NCI-H1092 (cell line): ENCODE results near the gene IZUMO2.
"Not testable (repeated sequence)": the region's sequence is repeated elsewhere in the genome, so short reads cannot be mapped to it uniquely, and the experiment has no call there.

Source experiments
- DNase-seq: peaks from one replicate; lab custom pipeline; 2025; lab: John Stamatoyannopoulos, UW

The IZUMO2 gene

GRCh38 chr19:50184196-50184595 lies 21.1 kb upstream of the IZUMO2 start:
- no peak for DNase-seq

DNA sequence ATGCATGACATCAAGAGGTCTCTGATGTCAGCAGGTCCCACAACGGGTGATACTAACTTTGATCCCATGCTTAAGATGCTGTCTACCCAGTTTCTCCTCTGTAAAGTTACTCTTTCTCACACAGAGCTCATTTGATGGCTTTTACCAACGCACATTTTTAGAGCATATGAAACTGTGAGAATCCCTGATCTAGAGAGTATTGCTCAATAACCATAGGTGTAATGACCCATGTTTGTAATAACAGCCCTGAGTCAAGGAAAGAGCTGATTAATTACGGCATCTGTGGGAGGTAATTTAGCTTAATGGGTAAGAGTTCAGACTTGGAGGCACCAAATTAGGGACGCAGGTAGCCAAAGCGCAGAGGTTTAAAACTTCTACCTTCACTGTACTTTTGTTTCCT lies 18.0 kb upstream of the IZUMO2 start:
- no peak for DNase-seq

GRCh38 chr19:50178859-50179537 lies 15.9 kb upstream of the IZUMO2 start:
- no peak for DNase-seq

DNA sequence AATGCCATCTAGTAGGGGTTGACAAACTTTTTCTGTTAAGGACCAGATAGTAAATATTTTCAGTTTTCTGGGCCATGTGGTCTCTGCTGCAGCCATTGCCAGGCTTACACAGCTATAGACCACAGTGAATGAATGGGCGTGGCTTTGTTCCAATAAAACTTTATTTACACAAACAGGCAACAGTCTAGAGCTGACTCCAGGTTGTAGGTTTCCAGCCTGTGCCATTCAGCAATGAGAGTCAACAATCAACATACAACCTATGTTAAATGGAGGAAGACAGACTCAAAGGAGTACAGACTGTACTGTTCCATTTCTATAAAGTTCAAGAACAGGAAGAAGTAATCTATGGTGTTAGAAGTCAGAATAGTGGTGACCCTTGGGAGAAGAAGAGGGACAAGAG lies 15.2 kb upstream of the IZUMO2 start:
- no peak for DNase-seq

- no peak for DNase-seq
Measured at GRCh38 chr19:50176775-50177174, 13.7 kb upstream of the IZUMO2 start.

DNA sequence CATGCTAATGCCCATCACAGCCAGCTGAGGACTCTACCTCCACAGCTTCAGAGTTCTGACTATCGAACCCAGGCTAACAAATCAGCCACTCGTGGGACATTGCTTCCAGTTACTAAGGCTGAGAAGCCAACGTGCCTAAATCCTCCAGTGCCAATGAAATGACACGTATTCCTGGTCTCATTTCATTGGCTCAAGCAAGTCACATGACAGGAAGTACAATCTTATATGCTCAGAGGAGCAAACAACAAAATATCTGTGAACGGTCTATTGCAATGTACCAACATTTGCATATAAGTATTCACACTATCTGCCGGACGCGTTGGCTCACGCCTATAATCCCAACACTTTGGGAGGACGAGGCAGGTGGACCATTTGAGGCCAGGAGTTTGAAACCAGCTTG lies 12.8 kb upstream of the IZUMO2 start:
- DNase-seq, result no peak

- no peak for DNase-seq
Measured at GRCh38 chr19:50174100-50174793, 11.2 kb upstream of the IZUMO2 start.

DNA sequence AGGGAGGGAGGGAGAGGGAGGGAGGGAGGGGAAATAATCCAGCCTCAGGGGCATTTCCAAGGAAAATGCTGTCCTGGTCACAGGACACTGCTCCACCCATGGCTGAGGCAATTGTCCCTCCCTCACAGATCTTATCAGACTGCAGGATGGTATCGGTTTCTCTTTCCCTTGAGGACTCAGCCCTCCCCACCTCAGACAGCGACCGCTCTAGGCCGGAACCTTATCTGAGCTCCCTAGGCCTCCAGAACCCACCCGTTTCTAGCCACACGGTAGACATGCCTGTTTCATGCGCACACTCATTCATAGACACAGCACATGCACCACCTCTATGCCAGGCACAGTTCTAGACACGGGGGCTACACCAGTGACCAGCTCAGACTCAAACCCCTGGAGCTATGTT lies 10.0 kb upstream of the IZUMO2 start:
- no peak for DNase-seq

GRCh38 chr19:50172726-50173125 lies 9.6 kb upstream of the IZUMO2 start:
- DNase-seq, result no peak

- no peak for DNase-seq
Measured at GRCh38 chr19:50171752-50172151, 8.7 kb upstream of the IZUMO2 start.

DNA sequence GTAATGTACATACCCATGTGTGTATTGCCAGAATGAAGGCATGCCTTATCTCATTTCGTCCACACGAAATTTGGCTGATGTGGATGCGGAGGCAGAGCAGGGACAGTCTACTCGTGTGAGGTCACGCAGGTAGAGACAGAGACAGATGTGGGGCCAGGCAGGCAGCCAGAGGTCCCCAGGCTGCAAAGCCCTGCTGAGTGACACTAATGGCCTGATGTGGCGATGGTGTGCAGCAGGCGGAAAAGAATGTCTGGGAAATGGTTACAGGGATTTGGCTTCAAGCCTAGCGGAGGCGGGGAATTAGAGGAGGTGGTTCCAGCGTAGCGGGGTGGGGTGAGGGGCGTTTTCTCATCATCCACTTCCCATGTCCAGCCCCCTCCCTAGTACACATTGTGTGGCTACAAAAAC lies 4.2 kb upstream of the IZUMO2 start:
- DNase-seq, result no peak

DNA sequence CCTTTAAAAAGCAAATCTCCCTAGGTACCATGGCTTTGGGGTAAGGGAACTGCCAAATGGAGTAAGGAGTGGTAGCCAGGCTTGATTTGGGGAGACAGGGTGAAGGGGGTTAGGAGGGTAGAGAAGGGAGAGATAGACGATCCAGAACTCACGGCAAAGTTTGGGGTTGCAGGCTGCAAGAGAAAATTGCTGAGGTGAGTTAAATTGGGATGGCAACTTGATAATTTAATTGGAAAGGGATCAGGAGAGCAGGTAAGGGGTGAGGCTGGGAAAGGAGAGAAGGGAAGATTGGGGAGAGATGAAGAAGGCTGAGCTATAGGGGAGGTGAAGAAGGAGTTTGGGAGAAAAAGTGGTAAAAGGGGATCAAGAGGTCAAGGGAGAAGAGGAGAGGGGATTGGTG lies 4.0 kb downstream of the IZUMO2 start:
- no peak for DNase-seq

DNA sequence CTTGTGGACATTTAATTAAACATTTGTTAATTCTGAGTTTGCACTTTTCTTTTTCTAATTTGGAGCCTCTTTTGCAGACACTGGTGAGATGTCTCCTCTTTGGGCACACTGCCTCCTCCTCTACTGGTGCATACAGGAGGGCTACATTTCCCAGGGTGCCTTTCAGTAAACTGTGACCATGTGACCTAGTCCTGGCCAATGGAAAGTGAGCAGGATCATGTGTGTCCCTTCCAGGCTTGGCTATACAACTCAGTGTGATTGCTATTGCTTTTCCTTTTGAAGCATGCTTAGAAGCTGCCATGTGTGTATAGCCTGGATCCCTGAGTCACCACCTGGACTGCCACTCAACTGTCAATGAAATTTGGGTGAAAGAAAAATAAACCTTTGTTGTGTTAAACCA lies 4.5 kb downstream of the IZUMO2 start:
- no peak for DNase-seq

DNA sequence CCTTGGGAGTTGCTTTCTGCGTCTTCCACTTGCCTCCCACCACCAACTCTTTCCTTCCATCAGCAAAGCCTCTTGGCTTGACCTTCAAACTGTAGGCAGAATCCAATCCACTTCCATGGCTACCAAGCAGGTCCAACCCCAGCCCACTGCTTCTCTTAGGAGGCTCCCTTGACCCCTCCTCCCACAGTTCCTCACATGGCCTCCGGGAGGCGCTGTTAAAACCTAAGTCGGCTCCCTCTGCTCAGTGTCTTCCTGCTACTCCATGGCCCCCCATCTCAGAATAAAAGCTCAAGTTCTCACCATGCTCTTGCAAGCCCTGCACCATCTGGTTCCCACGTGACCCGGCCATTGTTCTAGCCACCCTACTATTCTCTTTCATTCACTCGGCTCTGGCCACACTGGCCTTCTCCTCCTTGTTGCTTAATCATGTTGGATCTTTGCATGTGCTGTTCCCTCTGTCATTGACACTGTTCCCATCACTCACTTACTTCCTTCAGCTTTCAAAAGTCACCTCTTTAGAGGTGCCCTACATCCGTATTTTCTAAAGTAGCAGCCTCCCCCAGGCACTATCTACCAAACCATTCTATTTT lies 7.5 kb downstream of the IZUMO2 start:
- no peak for DNase-seq

DNA sequence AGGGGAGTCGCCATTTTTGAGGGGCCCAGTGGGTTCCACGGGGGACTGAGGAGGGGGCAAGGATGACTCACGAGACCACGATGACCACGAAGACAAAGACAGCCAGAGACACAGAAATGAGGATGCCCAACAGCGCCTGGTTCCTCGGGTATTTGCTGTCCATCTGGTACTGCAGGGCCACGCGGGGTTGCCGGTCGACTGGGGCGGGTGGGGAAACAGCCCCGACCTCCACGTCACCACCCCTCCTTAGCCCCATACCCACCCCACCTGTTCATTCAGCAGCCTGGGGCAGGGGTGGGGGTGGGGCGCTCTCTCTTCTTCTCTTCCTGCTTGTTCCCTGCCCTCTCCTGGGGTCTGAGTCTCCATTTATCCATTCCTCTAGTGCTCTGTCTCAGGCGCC lies 8.6 kb downstream of the IZUMO2 start:
- no peak for DNase-seq

- no peak for DNase-seq
Measured at GRCh38 chr19:50152578-50152977, 10.5 kb downstream of the IZUMO2 start.

DNA sequence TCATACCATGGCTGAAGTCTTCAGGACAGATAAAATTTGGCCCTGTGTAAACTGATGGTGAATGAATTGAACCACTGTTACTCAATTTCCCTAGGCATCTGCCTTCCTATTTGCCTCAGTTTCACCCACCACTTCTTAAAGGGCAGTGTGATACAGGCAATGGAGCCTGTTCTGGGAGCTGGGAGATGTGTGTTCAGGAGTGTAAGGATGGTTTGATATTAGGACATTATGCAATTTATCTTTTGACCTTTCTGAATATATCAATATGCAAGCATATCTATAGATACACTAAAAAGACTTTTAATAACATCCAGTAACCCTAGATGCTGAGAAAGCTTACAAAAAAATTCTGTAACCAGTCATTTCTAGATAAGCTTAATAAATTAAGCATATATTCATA lies 14.6 kb downstream of the IZUMO2 start:
- no peak for DNase-seq

DNA sequence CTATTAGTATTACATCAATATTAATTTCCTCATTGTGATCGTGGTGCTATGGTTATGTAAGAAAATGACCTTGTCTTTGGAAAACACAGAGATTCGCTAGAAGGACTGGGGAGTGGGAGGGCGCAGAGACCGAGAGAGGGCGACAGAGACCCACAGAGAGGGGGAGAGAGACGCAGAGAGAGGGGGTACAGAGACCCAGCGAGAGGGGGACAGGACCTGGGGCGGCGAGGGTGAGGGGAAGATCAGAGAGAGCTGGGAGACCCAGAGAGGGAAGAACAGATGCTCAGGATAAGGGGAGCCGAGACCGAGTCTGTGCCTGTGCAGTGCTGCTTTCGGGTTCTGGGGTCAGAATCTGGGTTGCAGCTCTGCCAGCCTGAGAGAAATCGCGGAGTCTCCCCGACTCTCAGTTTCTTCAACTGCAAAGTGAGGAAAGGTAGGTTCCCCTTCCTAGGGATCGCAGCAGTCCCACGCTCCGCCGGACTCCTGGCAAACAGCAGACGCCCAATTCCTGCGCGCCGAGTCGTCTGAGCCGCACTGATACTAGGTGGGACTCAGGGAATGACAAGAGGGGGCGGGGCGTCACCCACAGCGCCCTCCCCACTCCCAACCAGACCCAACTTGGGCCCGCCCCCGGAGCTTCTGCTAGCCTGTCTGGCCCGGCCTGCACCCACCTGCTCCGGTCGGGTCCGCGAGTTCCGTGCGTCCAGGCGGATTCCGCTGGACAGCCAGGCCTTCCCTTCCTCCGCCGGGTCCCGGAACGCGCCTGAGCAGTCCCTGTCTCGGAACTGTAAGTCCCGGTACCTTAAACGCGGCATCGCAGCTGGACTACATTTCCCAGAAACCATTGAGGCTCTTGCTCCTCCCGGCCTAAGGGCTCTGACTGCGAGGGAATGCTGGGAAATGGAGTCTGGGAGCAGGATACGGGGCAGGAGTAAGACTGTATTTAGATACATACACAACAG lies 15.3 kb downstream of the IZUMO2 start:
- peak; percentile 45 for DNase-seq

DNA sequence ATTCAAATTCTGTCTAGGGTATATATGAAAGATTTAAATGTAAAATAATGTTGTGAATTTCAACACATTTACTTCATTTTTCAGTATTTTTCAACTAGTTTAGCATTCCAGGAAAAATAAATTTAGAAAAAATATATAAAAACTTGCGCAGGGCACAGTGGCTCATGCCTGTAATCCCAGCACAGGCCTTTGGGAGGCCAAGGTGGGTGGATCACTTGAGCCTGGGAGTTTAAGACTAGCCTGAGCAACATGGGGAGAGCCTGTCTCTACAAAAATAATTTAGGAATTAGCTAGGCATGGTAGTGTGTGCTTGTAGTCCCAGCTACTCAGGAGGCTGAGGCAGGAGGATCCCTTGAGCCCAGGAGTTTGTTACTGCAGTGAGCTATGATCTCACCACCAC lies 21.2 kb downstream of the IZUMO2 start:
- not testable (repeated sequence) for DNase-seq

DNA sequence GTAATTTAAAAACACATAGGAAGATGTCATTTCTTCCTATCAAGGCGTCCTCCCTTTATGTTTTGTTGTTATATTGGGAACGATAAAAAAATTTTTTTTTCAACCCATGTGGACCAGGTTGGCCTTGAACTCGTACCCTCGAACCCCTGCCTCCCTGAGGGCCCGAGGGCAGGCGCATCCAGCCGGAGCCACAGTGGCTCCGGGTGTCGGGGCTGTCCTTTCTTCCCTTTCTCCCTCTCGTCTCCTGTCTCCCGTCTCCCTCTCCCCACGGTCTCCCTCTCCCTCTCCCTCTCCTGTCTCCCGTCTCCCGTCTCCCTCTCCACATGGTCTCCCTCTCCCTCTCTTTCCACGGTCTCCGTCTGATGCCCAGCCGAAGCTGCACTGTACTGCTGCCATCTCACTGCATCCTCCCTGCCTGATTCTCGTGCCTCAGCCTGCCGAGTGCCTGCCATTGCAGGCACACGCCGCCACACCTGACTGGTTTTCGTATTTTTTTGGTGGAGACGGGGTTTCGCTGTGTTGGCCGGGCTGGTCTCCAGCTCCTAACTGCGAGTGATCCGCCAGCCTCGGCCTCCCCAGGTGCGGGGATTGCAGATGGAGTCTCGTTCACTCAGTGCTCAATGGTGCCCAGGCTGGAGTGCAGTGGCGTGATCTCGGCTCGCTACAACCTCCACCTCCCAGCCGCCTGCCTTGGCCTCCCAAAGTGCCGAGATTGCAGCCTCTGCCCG lies 22.8 kb downstream of the IZUMO2 start:
- not testable (repeated sequence) for DNase-seq

GRCh38 chr19:50136603-50137365 lies 26.3 kb downstream of the IZUMO2 start:
- DNase-seq, result not testable (repeated sequence)
